K562 (cell line): ENCODE results near the gene SARS1. TPM values are rescaled to one million over a fixed set of nuclear protein-coding genes. Genes with fewer than 3 reads are reported as not detected.

ENCODE experiments used
- CAMTA2 ChIP-seq: fragments of 250-450 bp; sonication (Bioruptor Pico); conservative IDR thresholded peaks from 2 replicates; pipeline ENCODE4 v1.5.1; 2022
- FOXJ3 ChIP-seq: sonication (generic); formaldehyde crosslinking; IDR thresholded peaks from 2 replicates; pipeline ENCODE4 v1.4.0; 2020; ENCODE audit warnings: mild to moderate bottlenecking, missing genetic modification reagents
- THRAP3 ChIP-seq: fragments of 450-650 bp; IDR thresholded peaks from 2 replicates; pipeline ENCODE4 v1.6.1; 2016; ENCODE audit warnings: mild to moderate bottlenecking, inconsistent platforms, borderline replicate concordance
- ZNF695 ChIP-seq: fragments of 450-650 bp; formaldehyde crosslinking; IDR thresholded peaks from 2 replicates; pipeline ENCODE4 v1.4.0; 2020; ENCODE audit warnings: mild to moderate bottlenecking, moderate library complexity
- polyA plus RNA-seq, 8 experiments: library from polyadenylated mRNA; depleted of rRNA in 4 of 8; stranded (reverse) in 5 of 8; unstranded in 3 of 8; fragments of >200 nt; fragmentation: Nextera tagmentation in 2 of 8; fragmentation: Illumina TruSeq in 1 of 8; extraction: Ambion mirVana in 2 of 8; extraction: Trizol in 1 of 8; gene quantifications; 2 replicates each; pipeline versions ENCODE4 v1.2.1 to v1.2.3, GENCODE V29; 2011 to 2014; ENCODE audit warnings: inconsistent platforms in 1 of 8, missing spikeins in 1 of 8
- total RNA-seq, 7 experiments: library from RNA; depleted of rRNA in 6 of 7; stranded (reverse); fragments of >200 nt in 6 of 7; fragmentation: Illumina TruSeq in 2 of 7; extraction: Trizol in 2 of 7; gene quantifications; 2 replicates each; pipeline versions ENCODE4 v1.2.1 to v1.2.3, GENCODE V29; 2011 to 2021; ENCODE audit warnings: low replicate concordance in 1 of 7
- TF ChIP-seq, protein P1 (sequence below): fragments of 450-650 bp; formaldehyde crosslinking; IDR thresholded peaks from 2 replicates; pipeline ENCODE4 v1.4.0; 2020; ENCODE audit warnings: mild to moderate bottlenecking, mixed read lengths
- TF ChIP-seq, protein P2 (sequence below): IDR thresholded peaks from 2 replicates; pipeline ENCODE4 v1.6.1; 2011; ENCODE audit not compliant: insufficient read length; ENCODE audit errors: extremely low read depth
- TF ChIP-seq, protein P3 (sequence below): fragments of 250-450 bp; sonication (Bioruptor Pico); IDR thresholded peaks from 2 replicates; pipeline ENCODE4 v1.5.0; 2022; ENCODE audit warnings: mild to moderate bottlenecking
- TF ChIP-seq, protein P4 (sequence below): sonication (generic); formaldehyde crosslinking; IDR thresholded peaks from 2 replicates; pipeline ENCODE4 v1.8.0; 2022; ENCODE audit warnings: mild to moderate bottlenecking, low read depth, missing genetic modification reagents
- TF ChIP-seq, protein P5 (sequence below): conservative IDR thresholded peaks from 2 replicates; pipeline ENCODE4 v1.6.1; 2011; ENCODE audit warnings: low read depth, mild to moderate bottlenecking, low read length; ENCODE audit not compliant: control insufficient read depth
- TF ChIP-seq, protein P6 (sequence below): fragments of 250-450 bp; sonication (Bioruptor Pico); IDR thresholded peaks from 2 replicates; pipeline ENCODE4 v1.8.0; 2022; ENCODE audit warnings: moderate library complexity, mild to moderate bottlenecking, inconsistent platforms

SARS1 gene
- total and polyA plus RNA-seq, 9 of the 15 experiments (the other 6 are each of a cell fraction or from before 2014, with no cell fraction given): 221 to 623 (median 254) TPM

DNA sequence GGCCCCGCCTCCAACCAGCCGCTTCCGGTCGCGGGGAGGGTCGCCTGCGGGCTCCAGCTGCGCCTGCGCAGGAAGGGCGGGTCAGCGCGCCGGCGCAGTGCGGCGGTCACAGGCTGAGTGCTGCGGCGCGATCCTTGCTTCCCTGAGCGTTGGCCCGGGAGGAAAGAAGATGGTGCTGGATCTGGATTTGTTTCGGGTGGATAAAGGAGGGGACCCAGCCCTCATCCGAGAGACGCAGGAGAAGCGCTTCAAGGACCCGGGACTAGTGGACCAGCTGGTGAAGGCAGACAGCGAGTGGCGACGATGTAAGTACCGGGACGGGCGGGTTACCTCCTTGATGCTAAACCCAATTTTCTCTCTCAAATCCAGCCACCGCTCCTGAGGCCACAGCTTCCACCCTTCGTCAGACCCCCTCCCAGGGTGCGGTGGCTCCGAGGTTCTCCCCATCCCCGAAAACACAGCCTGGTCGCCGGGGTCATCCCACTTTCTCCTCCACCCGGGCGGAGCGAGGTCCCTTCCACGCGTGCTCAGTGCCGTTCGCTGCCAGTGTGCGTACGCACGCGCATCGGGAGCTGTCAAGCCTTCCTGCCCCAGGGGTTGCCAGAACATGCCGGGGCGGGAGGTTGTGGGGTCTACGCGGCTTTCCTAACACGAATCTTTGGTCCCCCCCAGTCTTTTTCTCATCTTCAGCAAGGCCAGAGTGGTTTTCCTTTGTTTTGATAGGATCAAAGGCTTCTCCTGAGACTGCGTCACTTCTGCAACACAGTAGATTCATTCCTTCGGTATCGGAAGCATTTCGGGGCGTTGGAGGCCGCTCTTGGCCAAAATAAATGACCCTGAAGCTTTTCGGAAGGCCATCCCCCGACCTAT, at the start of gene SARS1 (continued):
- TF ChIP-seq, protein P1, sequence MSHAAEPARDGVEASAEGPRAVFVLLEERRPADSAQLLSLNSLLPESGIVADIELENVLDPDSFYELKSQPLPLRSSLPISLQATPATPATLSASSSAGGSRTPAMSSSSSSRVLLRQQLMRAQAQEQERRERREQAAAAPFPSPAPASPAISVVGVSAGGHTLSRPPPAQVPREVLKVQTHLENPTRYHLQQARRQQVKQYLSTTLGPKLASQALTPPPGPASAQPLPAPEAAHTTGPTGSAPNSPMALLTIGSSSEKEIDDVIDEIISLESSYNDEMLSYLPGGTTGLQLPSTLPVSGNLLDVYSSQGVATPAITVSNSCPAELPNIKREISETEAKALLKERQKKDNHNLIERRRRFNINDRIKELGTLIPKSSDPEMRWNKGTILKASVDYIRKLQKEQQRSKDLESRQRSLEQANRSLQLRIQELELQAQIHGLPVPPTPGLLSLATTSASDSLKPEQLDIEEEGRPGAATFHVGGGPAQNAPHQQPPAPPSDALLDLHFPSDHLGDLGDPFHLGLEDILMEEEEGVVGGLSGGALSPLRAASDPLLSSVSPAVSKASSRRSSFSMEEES (CRISPR knock-in tag): no peak
- TF ChIP-seq, protein P2, sequence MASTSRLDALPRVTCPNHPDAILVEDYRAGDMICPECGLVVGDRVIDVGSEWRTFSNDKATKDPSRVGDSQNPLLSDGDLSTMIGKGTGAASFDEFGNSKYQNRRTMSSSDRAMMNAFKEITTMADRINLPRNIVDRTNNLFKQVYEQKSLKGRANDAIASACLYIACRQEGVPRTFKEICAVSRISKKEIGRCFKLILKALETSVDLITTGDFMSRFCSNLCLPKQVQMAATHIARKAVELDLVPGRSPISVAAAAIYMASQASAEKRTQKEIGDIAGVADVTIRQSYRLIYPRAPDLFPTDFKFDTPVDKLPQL: peak; percentile 23
- TF ChIP-seq, protein P3, sequence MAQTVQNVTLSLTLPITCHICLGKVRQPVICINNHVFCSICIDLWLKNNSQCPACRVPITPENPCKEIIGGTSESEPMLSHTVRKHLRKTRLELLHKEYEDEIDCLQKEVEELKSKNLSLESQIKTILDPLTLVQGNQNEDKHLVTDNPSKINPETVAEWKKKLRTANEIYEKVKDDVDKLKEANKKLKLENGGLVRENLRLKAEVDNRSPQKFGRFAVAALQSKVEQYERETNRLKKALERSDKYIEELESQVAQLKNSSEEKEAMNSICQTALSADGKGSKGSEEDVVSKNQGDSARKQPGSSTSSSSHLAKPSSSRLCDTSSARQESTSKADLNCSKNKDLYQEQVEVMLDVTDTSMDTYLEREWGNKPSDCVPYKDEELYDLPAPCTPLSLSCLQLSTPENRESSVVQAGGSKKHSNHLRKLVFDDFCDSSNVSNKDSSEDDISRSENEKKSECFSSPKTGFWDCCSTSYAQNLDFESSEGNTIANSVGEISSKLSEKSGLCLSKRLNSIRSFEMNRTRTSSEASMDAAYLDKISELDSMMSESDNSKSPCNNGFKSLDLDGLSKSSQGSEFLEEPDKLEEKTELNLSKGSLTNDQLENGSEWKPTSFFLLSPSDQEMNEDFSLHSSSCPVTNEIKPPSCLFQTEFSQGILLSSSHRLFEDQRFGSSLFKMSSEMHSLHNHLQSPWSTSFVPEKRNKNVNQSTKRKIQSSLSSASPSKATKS (CRISPR knock-in tag): no peak
- TF ChIP-seq ZNF695 (CRISPR knock-in tag): no peak
- no peak for TF ChIP-seq THRAP3
- no peak for TF ChIP-seq FOXJ3 (CRISPR knock-in tag)
- TF ChIP-seq CAMTA2 (CRISPR knock-in tag): no peak
- TF ChIP-seq, protein P4, sequence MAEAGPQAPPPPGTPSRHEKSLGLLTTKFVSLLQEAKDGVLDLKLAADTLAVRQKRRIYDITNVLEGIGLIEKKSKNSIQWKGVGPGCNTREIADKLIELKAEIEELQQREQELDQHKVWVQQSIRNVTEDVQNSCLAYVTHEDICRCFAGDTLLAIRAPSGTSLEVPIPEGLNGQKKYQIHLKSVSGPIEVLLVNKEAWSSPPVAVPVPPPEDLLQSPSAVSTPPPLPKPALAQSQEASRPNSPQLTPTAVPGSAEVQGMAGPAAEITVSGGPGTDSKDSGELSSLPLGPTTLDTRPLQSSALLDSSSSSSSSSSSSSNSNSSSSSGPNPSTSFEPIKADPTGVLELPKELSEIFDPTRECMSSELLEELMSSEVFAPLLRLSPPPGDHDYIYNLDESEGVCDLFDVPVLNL: no peak
- TF ChIP-seq, protein P5, sequence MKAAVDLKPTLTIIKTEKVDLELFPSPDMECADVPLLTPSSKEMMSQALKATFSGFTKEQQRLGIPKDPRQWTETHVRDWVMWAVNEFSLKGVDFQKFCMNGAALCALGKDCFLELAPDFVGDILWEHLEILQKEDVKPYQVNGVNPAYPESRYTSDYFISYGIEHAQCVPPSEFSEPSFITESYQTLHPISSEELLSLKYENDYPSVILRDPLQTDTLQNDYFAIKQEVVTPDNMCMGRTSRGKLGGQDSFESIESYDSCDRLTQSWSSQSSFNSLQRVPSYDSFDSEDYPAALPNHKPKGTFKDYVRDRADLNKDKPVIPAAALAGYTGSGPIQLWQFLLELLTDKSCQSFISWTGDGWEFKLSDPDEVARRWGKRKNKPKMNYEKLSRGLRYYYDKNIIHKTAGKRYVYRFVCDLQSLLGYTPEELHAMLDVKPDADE: peak; percentile 70; the same call in 1 of the 2 replicates
- TF ChIP-seq, protein P6, sequence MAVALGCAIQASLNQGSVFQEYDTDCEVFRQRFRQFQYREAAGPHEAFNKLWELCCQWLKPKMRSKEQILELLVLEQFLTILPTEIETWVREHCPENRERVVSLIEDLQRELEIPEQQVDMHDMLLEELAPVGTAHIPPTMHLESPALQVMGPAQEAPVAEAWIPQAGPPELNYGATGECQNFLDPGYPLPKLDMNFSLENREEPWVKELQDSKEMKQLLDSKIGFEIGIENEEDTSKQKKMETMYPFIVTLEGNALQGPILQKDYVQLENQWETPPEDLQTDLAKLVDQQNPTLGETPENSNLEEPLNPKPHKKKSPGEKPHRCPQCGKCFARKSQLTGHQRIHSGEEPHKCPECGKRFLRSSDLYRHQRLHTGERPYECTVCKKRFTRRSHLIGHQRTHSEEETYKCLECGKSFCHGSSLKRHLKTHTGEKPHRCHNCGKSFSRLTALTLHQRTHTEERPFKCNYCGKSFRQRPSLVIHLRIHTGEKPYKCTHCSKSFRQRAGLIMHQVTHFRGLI: no peak
